Stimulated activated CD4-positive, alpha-beta T cell treated with anti-CD3 and anti-CD28 coated beads, Interleukin-4, amount 100 ng/mL, for 4 hours (primary cell): Measurements from ENCODE around the gene FAM131B.
"Not testable (repeated sequence)": the region's sequence is repeated elsewhere in the genome, so short reads cannot be mapped to it uniquely, and the experiment has no call there.

Experiments
- DNase-seq, 2 experiments: peaks; one replicate each; pipeline ENCODE4 v3.0.0-alpha.2; 2020

The FAM131B gene

DNA sequence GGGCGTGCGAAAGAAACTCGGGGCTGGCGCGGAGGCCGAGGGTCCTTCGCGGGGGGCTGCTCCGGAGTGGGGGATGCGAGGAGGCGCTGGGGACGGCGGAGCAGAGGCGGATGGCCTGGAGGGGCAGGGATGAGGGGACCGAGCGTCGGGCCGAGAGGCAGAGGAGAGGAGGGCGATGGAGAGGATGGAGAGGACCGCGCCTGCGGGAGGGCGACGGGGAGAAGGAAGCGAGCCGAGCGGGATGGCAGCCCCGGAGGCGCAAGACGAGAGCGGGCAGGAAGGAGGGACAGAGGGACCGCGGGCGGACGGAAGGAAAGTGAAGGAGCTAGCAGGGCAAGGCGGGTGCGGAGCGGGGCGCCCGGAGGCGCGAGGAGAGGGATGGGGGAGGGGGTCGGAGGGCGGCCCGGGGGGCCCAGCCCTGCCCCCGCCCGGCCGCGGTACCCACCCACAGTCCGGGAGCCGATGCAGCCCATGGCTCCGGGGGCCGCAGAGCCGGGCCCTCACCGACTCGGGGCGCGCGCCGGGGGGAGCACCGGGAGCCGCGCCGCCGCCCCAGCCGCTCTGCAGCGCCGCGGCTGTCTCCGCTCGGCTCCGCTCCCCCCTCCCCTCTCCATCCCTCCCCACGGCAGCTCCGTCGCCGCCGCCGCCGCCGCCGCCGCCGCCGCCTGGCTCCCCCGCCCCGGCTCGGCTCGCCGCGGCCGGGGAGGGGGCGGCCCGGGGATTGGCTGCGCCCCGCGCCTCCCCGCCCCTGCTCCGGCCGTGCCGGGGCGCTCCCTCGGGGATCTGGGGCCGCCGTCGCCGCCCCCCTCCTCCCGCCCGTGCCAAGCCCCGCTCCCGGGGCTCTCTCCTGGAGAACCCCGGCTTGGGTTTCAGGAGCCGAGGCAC, at the start of gene FAM131B:
FAM131B (minus strand) TSS at position 583 of the 885 bp plus-strand sequence; CDS start at position 473, 110 bp downstream.
- peak in 1 of 2 experiments; percentile 25 for DNase-seq

DNA sequence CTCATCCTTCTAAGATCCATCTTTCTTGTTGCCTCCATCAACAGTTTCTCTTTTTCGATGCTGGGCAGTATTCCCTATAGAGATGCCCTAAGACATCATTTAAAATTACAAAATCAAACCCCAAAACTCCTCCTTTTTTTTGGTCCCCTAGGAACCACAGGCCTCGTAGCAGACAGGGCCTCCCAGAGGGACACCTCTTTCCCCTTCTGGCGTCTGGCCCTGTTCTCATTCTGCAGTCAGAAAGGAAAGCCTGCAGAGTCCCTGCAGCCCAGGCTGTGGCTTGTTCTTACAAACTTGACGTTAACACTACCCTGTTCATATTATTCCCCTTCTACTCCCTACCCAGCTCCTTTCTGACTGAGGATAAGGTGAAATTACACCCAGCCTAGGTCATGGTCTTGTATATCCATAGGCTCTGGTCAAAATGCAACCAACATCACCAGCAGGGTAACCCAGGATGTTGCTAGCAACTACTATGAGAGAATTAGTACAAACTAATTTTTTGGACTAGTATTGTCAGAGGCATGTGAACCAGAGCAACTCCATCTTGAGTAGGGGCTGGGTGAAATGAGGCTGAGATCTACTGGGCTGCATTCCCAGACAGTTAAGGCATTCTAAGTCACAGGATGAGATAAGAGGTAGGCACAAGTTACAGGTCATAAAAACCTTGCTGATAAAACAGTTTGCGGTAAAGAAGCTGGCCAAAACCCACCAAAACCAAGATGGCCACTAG, 49.6 kb upstream of the FAM131B start:
- DNase-seq: no peak

- DNase-seq: no peak
These were observed 48.0 kb upstream of the FAM131B start for GRCh38 chr7:143410521-143411004.

GRCh38 chr7:143408686-143409561, 46.4 kb upstream of the FAM131B start, which contains the start of gene EPHA1:
EPHA1 (minus strand) TSS chr7:143408856; CDS start chr7:143408805, 51 bp downstream.
- peak; percentile 39 to 59 for DNase-seq

GRCh38 chr7:143408252-143408685, 45.8 kb upstream of the FAM131B start:
- DNase-seq: no peak

GRCh38 chr7:143407287-143408251, 45.1 kb upstream of the FAM131B start:
- DNase-seq: peak in 1 of 2 experiments; percentile 23

- no peak for DNase-seq
These were observed 43.5 kb upstream of the FAM131B start for GRCh38 chr7:143406002-143406357.

GRCh38 chr7:143405173-143406001, 42.9 kb upstream of the FAM131B start:
- no peak for DNase-seq

GRCh38 chr7:143402233-143402632, 39.7 kb upstream of the FAM131B start:
- DNase-seq: not testable (repeated sequence)

DNA sequence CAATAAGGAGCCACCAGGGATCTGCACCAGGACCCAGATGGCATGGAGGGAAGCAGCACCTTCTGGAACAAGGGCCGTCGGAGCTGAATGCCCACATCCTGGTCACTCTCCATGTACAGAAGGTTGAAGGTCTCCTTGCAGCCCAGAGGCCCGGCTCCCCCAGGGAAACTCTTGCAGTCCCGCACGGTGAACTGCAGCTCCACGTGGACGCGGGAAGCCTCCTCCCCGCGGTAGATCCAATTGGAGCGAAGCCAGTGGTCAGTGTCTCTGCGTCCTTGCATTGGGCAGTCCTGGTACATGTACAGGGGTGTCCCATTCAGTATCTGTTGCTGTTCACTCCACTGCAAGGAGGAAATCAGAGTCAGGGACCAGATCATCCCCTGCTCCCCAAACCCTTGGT, 38.8 kb upstream of the FAM131B start:
- DNase-seq: no peak

DNA sequence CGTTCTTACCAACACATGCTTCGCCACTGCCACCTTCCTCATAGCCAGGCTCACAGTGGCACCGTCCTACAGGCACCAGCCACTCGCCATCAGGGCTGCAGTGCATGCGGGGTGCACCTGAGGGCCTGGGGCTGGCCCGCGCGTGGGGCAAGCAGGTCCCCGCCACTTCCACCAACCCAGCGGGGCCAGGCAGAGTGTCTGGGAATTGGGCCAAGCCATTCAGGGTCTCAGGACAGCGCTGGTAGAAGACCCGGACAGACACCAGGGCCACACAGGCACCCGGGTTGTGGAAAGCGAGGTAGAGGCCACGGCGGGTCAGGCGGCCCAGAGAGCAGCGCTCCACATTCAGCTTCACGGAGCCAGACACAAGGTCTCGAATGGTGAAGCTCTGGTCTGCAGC, 37.1 kb upstream of the FAM131B start:
- DNase-seq: no peak

- DNase-seq: no peak
These were observed 36.6 kb upstream of the FAM131B start for GRCh38 chr7:143399151-143399550.

DNA sequence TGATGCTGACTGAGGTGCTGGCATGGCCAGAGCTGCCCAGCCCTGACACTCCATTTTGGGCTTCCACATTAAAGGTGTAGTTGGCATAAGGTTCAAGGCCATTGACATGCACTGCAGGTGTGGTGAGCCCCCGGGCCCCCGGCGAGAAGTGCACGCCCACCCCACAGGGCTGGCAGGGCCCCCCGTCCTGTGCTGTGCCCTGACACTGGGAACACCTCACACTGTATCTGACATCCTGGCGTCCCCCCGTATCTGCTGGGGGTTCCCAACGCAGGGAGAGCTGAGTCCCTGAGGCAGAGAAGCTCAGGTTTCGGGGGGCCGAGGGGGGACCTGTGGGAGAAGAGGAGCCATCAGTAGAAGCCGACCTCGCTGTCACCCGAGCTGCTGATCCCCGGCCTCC, 36.1 kb upstream of the FAM131B start:
- DNase-seq: no peak

GRCh38 chr7:143397710-143398530, 35.4 kb upstream of the FAM131B start:
- no peak for DNase-seq

GRCh38 chr7:143396625-143397556, 34.4 kb upstream of the FAM131B start:
- DNase-seq: no peak

DNA sequence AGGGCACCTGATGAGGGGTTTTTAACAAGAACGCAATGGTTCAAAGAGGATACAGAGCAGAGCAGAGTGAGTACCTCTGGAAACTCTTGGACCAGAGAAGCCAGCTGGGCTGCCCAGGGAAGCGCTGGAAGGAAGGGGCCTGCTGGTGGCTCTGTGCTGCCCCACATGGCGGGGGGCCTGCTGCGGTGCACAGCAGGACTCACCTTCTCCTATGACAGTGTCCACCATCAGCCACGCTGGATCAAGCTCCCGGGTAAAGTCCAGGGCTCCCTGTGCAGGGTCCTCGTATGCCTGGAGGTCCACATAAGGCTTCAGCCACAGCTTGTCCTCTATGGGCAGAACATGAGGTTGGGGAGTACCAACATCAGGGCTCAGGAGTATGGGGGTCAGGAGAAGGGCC, 33.7 kb upstream of the FAM131B start:
- DNase-seq: no peak

DNA sequence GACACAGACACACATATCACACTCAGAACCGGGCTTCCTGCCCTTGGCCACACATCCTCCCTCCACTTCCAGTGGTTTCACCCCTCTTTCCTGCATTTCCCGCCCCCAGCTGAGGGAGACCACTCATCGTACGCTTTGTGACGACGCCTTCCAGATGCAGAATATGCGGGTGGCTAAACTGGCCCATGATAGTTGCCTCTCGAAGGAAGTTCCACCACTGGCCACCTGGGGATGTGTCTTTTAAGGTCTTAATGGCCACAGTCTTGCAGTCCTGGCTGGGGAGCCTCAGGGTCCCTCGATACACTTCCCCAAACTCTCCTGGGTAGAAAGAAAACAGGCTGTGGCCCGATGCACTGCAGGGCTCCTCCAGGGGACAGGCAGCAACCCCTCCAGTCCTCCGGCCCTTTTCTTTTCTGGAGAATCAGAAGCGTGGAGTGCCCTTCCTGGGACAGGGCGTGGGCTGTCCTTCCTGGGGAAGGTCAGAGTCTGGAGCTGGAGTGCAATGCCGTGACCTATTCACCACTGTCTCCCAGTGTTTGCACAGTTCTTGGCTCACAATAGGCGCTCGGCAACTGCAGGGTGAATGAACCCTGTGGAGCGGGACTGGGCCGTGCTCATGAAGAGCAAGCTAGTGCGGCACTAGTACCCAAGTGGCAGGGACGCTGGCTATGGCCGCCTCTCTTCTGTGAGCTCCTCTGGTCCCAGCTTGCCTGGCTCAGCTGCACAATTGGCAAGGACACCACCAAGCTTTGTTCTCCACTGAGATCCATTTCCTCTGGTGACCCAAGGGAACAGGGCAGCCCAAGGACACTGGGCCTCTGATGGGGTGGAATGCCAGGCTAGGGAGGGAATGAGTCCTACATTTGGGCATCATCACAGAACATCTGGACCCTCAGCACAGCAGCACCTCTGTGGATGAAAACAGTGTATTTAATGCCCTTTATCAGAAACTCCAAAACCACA, 33.0 kb upstream of the FAM131B start:
- DNase-seq: no peak
